ENCODE results near the gene PC.
A peak's percentile ranks its signal among the peaks of the same experiment; 100 is the strongest.

Gene PC

GRCh38 chr11:66870616-66871520 lies 87.3 kb downstream of the PC start:
- no peaks in the 10 kb centered on the region for H3K9me3 ChIP-seq (replicated peaks in 1 of 11)
- no peak overlapping the region for H3K4me2 ChIP-seq
- H3K27ac ChIP-seq: no peak overlapping the region
- H3K4me1 ChIP-seq: peaks cover 25 to 31% (median 29%) of the 10 kb centered on the region in 10 experiments
- H3K9ac ChIP-seq: no peak overlapping the region
- peaks cover 0 to 7% (median 0%) of the 10 kb centered on the region in 11 experiments; a peak in 4 of 22 replicates for H4K20me1 ChIP-seq
- no peak overlapping the region for H3K4me3 ChIP-seq
- TF ChIP-seq Cebpa-rat (IDR thresholded peaks at IDR 0.05): no peak
- peaks cover 0 to 43% (median 12%) of the 10 kb centered on the region in 11 experiments; a peak in 11 of 22 replicates for H3K36me3 ChIP-seq
- H3K27me3 ChIP-seq: no peaks in the 10 kb centered on the region

- Histone ChIP-seq H3K4me1 (peaks cover 17 to 25% (median 22%) of the 10 kb centered on the region in 10 experiments), H3K4me2 (no peak overlapping the region), H3K4me3 (no peak overlapping the region), H3K27ac (no peak overlapping the region), H3K27me3 (no peaks in the 10 kb centered on the region), H3K9me3 (replicated peaks in 1 of 11) (no peaks in the 10 kb centered on the region), H4K20me1 (peaks cover 0 to 7% (median 0%) of the 10 kb centered on the region in 11 experiments; a peak in 2 of 22 replicates), H3K36me3 (peaks cover 0 to 43% (median 12%) of the 10 kb centered on the region in 11 experiments; a peak in 11 of 22 replicates), H3K9ac (no peak overlapping the region)
- TF ChIP-seq Cebpa-rat (IDR thresholded peaks at IDR 0.05): no peak
Observed at GRCh38 chr11:66870131-66870530, 88.1 kb downstream of the PC start.

GRCh38 chr11:66869567-66869870 lies 88.7 kb downstream of the PC start:
- peaks cover 0 to 12% (median 0%) of the 10 kb centered on the region in 11 experiments; a peak in 2 of 22 replicates for H4K20me1 ChIP-seq
- H3K4me1 ChIP-seq: peaks cover 15 to 25% (median 19%) of the 10 kb centered on the region in 10 experiments
- H3K36me3 ChIP-seq: peaks cover 0 to 43% (median 12%) of the 10 kb centered on the region in 11 experiments; a peak in 11 of 22 replicates
- no peak overlapping the region for H3K4me2 ChIP-seq
- no peaks in the 10 kb centered on the region for H3K9me3 ChIP-seq (replicated peaks in 1 of 11)
- TF ChIP-seq Cebpa-rat (IDR thresholded peaks at IDR 0.05): no peak
- H3K4me3 ChIP-seq: no peak overlapping the region
- H3K27me3 ChIP-seq: no peaks in the 10 kb centered on the region
- no peak overlapping the region for H3K9ac ChIP-seq
- no peak overlapping the region for H3K27ac ChIP-seq

- H3K4me1 ChIP-seq: peaks cover 15 to 25% (median 20%) of the 10 kb centered on the region in 10 experiments; a peak in 19 of 20 replicates
- TF ChIP-seq Cebpa-rat (IDR thresholded peaks at IDR 0.05): no peak
- no peaks in the 10 kb centered on the region for H3K27me3 ChIP-seq
- H3K36me3 ChIP-seq: peaks cover 0 to 45% (median 12%) of the 10 kb centered on the region in 11 experiments; a peak in 11 of 22 replicates
- H3K9ac ChIP-seq: peak overlapping the region in 1 of 11 experiments; percentile 30; a peak in 2 of 22 replicates
- peaks cover 0 to 17% (median 0%) of the 10 kb centered on the region in 11 experiments; a peak in 4 of 22 replicates for H4K20me1 ChIP-seq
- H3K27ac ChIP-seq: no peak overlapping the region
- H3K4me2 ChIP-seq: peak overlapping the region; percentile 2 to 61 (median 32); a peak in 16 of 22 replicates
- H3K9me3 ChIP-seq (replicated peaks in 1 of 11): no peaks in the 10 kb centered on the region
- H3K4me3 ChIP-seq: no peak overlapping the region
Observed at GRCh38 chr11:66868726-66869566, 89.2 kb downstream of the PC start.

- TF ChIP-seq Cebpa-rat (IDR thresholded peaks at IDR 0.05): no peak
- Histone ChIP-seq H3K9ac (no peak overlapping the region), H3K36me3 (peaks cover 0 to 53% (median 12%) of the 10 kb centered on the region in 11 experiments; a peak in 11 of 22 replicates), H3K4me1 (peaks cover 12 to 24% (median 22%) of the 10 kb centered on the region in 10 experiments; a peak in 18 of 20 replicates), H3K4me3 (no peak overlapping the region), H3K4me2 (peak overlapping the region in 8 of 11 experiments; percentile 2 to 61 (median 36); a peak in 11 of 22 replicates), H3K27me3 (no peaks in the 10 kb centered on the region), H3K9me3 (replicated peaks in 1 of 11) (no peaks in the 10 kb centered on the region), H3K27ac (no peak overlapping the region), H4K20me1 (peaks cover 0 to 25% (median 0%) of the 10 kb centered on the region in 11 experiments; a peak in 5 of 22 replicates)
Observed at GRCh38 chr11:66868082-66868725, 90.0 kb downstream of the PC start.

GRCh38 chr11:66867425-66868040 lies 90.7 kb downstream of the PC start:
- Histone ChIP-seq H3K9ac (no peak overlapping the region), H3K27ac (no peak overlapping the region), H3K4me3 (no peak overlapping the region), H3K36me3 (peaks cover 0 to 57% (median 12%) of the 10 kb centered on the region in 11 experiments; a peak in 12 of 22 replicates), H3K4me2 (no peak overlapping the region), H3K27me3 (no peaks in the 10 kb centered on the region), H4K20me1 (peaks cover 0 to 32% (median 2%) of the 10 kb centered on the region in 11 experiments; a peak in 10 of 22 replicates), H3K4me1 (peaks cover 12 to 26% (median 24%) of the 10 kb centered on the region in 10 experiments; a peak in 19 of 20 replicates), H3K9me3 (replicated peaks in 1 of 11) (no peaks in the 10 kb centered on the region)
- TF ChIP-seq Cebpa-rat (IDR thresholded peaks at IDR 0.05): no peak

GRCh38 chr11:66866511-66866986 lies 91.6 kb downstream of the PC start:
- Histone ChIP-seq H3K36me3 (peaks cover 0 to 61% (median 12%) of the 10 kb centered on the region in 11 experiments; a peak in 14 of 22 replicates), H3K9ac (0 out of 22 replicates have a peak overlapping the region, but pooled peaks of 1 of the 11 experiments have one; percentile 13), H3K27ac (no peak overlapping the region), H4K20me1 (peaks cover 0 to 41% (median 11%) of the 10 kb centered on the region in 11 experiments; a peak in 13 of 22 replicates), H3K4me1 (peaks cover 12 to 36% (median 33%) of the 10 kb centered on the region in 10 experiments; a peak in 19 of 20 replicates), H3K4me2 (no peak overlapping the region), H3K27me3 (no peaks in the 10 kb centered on the region), H3K9me3 (replicated peaks in 1 of 11) (no peaks in the 10 kb centered on the region), H3K4me3 (no peak overlapping the region)
- no peak for TF ChIP-seq Cebpa-rat (IDR thresholded peaks at IDR 0.05)
